Ovary (tissue), 9 donors: ENCODE results near the gene XPO5. TPM values are rescaled to one million over a fixed set of nuclear protein-coding genes. Genes with fewer than 3 reads are reported as not detected.

Source experiments
- DNase-seq, 5 donors: peaks; one replicate each; pipeline ENCODE4 v3.0.0-alpha.2; 2019 to 2020
- H3K27ac ChIP-seq, 2 donors: fragments of 200-600 bp; one replicate each; pipeline versions ENCODE4 v1.5.1 to v1.8.0; 2019 to 2022
- H3K27me3 ChIP-seq: fragments of 200-600 bp; one replicate; pipeline ENCODE4 v1.8.0; 2022
- H3K36me3 ChIP-seq: fragments of 200-600 bp; sonication (generic); one replicate; pipeline ENCODE4 v1.5.1; 2019
- H3K4me1 ChIP-seq: one replicate; pipeline ENCODE4 v1.8.1; 2013; ENCODE audit warnings: mild to moderate bottlenecking, moderate library complexity; ENCODE audit not compliant: insufficient read depth
- H3K4me3 ChIP-seq: fragments of 200-600 bp; sonication (generic); one replicate; pipeline ENCODE4 v1.5.1; 2017
- H3K9me3 ChIP-seq, 2 donors: fragments of 200-600 bp in 1 of 2; sonication (generic) in 1 of 2; one replicate each; pipeline versions ENCODE4 v1.5.1 to v1.8.1; 2013 to 2019; ENCODE audit warnings: mild to moderate bottlenecking in 1 of 2, moderate library complexity in 1 of 2
- EP300 ChIP-seq: sonication (generic); formaldehyde crosslinking; IDR thresholded peaks from one replicate; pipeline ENCODE4 v1.6.1; 2017; ENCODE audit warnings: antibody characterized with exemption
- POLR2A ChIP-seq: fragments of 450-650 bp; IDR thresholded peaks from one replicate; pipeline ENCODE4 v1.6.1; 2017; ENCODE audit warnings: antibody characterized with exemption, mild to moderate bottlenecking, moderate library complexity
- WGBS, 3 donors: extraction: QIAGEN DNeasy Blood & Tissue Kit in 1 of 3; methylation state at CpG; one replicate each; pipeline versions ENCODE4 v1.1.5 to v1.1.7; 2013 to 2017; 5-methylcytosine and 5-hydroxymethylcytosine counted together
- intact Hi-C, 4 donors: fragments of 100-400 bp; cut with DNase I; formaldehyde crosslinking; loops; one replicate each; pipeline versions ENCODE4 v1.11.0 to v1.15.1; 2022 to 2023
- polyA plus RNA-seq, 2 donors: library from polyadenylated mRNA; stranded (reverse); fragments of 200-250 nt in 1 of 2; fragments of 350-450 nt in 1 of 2; fragmentation: Illumina TruSeq in 1 of 2; extraction: RNeasy Lipid Tissue Mini Kit (QIAGEN cat#74804) in 1 of 2; gene quantifications; one replicate each; pipeline ENCODE4 v1.2.3, GENCODE V29; 2013 to 2014
- total RNA-seq, 7 donors: library from RNA; depleted of rRNA in 2 of 7; stranded (reverse); fragments of >200 nt in 2 of 7; fragmentation: NEBNext Ultra II Directional in 3 of 7; extraction: Animal tissue kit (Norgen Biotek cat#: 25700) in 3 of 7; gene quantifications; one replicate each; pipeline versions ENCODE4 v1.1.0 to v1.2.4, GENCODE V29; 2016 to 2023
- TF ChIP-seq, protein P1 (sequence below), 3 donors: fragments of 450-650 bp in 2 of 3; fragments of 200-600 bp in 1 of 3; IDR thresholded peaks; one replicate each; pipeline versions ENCODE4 v1.5.1 to v1.8.0; 2016 to 2022; ENCODE audit warnings: antibody characterized with exemption in 3 of 3, mild to moderate bottlenecking in 1 of 3
- donor health status: DM: no; HTN: no; CAD: no; lungs with moderate emphysema.
- donor health status: DM: no; HTN: no; CAD: no.
- donor health status: Bipolar disorder and iron deficiency.
- donor health status: DM: yes; HTN: yes; CAD: no.
- donor health status: DM: no; HTN: no; CAD: no.
- donor health status: DM: yes; HTN: yes; CAD: no.

The XPO5 gene
- total and polyA plus RNA-seq, 9 donors = 6.8 to 41.8 (median 24.5) TPM

DNA sequence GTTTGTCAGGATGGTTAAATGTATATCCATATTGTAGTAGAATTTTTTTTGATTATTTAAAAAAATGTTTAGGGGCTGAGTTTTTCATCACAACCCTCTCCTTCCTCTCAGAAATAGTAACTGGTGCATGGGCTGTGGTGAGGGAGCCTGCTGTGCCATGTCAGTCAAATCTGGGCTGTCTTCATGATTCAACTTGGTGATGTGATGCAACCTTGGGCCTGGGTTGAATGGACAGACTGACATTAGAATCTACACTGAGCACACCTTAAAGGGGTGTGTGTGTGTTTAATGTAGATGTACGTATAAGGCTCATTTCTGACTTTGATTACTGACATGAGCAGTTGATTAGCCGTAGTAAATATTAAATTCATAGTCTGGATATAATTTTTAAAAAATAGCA, 94.8 kb downstream of the XPO5 start:
- H3K27me3 ChIP-seq = no peaks in the 10 kb centered on the region
- no peaks in the 10 kb centered on the region for H3K36me3 ChIP-seq
- intact Hi-C loops = no loop called here
- H3K4me3 ChIP-seq = no peak overlapping the region
- no peak overlapping the region for H3K27ac ChIP-seq
- no peaks in the 10 kb centered on the region for H3K9me3 ChIP-seq
- WGBS, 3 donors = 90 to 95% (median 93%) methylated on average over 2 of the region's 2 CpGs
- TF ChIP-seq, protein P1, sequence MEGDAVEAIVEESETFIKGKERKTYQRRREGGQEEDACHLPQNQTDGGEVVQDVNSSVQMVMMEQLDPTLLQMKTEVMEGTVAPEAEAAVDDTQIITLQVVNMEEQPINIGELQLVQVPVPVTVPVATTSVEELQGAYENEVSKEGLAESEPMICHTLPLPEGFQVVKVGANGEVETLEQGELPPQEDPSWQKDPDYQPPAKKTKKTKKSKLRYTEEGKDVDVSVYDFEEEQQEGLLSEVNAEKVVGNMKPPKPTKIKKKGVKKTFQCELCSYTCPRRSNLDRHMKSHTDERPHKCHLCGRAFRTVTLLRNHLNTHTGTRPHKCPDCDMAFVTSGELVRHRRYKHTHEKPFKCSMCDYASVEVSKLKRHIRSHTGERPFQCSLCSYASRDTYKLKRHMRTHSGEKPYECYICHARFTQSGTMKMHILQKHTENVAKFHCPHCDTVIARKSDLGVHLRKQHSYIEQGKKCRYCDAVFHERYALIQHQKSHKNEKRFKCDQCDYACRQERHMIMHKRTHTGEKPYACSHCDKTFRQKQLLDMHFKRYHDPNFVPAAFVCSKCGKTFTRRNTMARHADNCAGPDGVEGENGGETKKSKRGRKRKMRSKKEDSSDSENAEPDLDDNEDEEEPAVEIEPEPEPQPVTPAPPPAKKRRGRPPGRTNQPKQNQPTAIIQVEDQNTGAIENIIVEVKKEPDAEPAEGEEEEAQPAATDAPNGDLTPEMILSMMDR (IDR thresholded peaks at IDR 0.05) = no peak
- TF ChIP-seq EP300 (no peak), POLR2A (no peak)
- H3K4me1 ChIP-seq = peaks cover 7% of the 10 kb centered on the region
- no peak for DNase-seq

DNA sequence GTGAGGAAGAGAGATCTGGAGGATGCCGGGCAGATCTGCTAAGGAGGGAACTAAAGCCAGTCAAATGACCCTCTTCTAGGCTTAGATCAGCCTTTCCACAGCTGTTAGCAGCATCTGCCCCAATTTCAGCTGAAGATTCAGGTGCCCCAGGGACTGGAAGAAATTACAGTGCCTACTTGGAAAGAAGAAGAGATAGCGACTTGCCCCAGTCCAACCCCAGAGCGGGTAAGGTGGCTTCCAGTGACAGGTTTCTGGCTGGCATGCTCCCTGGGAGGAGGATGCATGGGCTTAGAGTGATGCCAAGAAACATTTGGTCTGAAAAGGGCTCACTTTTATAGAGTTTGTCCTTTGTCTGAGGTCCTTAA, 97.8 kb downstream of the XPO5 start:
- no peaks in the 10 kb centered on the region for H3K9me3 ChIP-seq
- H3K27me3 ChIP-seq = no peaks in the 10 kb centered on the region
- peaks cover 7% of the 10 kb centered on the region for H3K4me1 ChIP-seq
- H3K27ac ChIP-seq = peak overlapping the region; percentile 81 to 82
- H3K4me3 ChIP-seq = peak overlapping the region; percentile 57
- H3K36me3 ChIP-seq = no peaks in the 10 kb centered on the region
- intact Hi-C loops = no loop called here
- no peak for TF ChIP-seq EP300
- TF ChIP-seq, protein P1 (IDR thresholded peaks at IDR 0.05) = no peak
- no peak for TF ChIP-seq POLR2A
- DNase-seq = no peak
- 13 to 27% (median 19%) methylated on average over 3 of the region's 3 CpGs for WGBS, 3 donors

DNA sequence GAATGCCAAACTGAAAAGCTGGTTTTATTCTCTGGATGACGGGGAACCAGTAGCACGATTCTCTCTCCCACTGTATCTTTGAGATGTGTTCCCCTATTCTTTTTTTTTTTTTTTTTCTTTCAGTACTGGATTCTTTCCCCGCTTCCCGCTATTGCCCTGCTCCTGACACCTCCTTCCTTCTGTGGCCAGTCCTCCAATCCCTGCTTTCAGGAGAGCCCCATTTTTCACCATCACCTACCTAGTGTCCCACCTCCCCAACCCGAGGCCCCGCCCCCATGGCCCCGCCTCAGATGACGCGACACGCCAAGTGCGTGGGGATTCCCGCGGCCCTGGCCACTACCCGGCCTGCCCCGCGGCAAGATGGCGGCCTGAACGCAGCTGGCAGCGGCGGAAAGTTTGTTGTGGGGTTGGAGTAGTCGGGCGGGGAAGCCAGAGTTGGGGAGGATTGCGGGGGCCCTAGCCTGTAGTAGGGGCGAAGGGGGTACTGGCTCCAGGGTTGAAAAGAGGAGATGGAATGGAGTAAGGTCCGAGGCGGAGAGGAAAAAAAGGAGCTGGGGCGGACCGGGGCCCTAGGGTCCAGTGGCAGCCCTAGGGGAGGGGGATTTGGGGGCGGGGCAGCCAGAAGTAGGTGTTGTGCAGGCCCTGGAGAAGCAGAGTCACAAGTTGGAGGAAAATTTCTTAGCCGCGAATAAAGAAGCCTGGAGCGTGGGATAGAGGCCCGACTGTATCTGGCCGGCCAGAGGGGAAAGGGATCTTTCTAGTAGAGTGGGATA, 98.4 kb downstream of the XPO5 start, which contains the start of gene TJAP1:
Gene TJAP1 (plus strand): TSS at position 336 of the 773 bp plus-strand sequence. CDS start 21,432 bp downstream, outside the sequence.
- peak within 1 kb of the TSS; percentile 81 to 82 for H3K27ac ChIP-seq
- DNase-seq = peak; percentile 94 to 98 (median 96)
- TF ChIP-seq POLR2A (peak; percentile 71), EP300 (no peak)
- H3K4me1 ChIP-seq = peaks cover 7% of the 10 kb centered on the region
- H3K4me3 ChIP-seq = peak within 1 kb of the TSS; percentile 57
- 0 to 2% (median 1%) methylated on average over 34 of the region's 34 CpGs for WGBS, 3 donors
- H3K9me3 ChIP-seq = no peaks in the 10 kb centered on the region
- intact Hi-C loops = no loop called here
- H3K27me3 ChIP-seq = no peaks in the 10 kb centered on the region
- H3K36me3 ChIP-seq = no peaks in the 10 kb centered on the region

DNA sequence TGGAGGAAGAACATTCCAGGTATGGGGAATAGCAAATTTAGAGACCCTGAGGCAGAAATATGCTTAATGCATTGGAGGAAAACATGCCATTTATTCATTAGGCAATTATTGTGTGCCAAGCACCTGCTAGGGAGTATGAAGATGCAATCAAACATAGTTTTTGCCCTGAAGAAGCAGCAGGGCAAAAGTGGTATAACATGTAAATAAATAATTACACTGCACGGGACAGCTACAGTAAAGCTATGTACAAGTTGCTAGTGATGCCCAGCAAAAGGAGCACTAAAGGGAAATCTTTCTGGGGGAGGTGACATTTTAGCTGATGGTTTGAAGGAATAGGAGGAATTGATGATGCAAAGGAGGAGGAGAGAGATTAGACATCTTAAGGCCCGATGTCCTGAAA, 99.1 kb downstream of the XPO5 start:
- intact Hi-C loops = no loop called here
- Histone ChIP-seq H3K4me1 (peaks cover 7% of the 10 kb centered on the region), H3K9me3 (no peaks in the 10 kb centered on the region), H3K27me3 (no peaks in the 10 kb centered on the region), H3K27ac (peak overlapping the region in 1 of 2 donors; percentile 82), H3K4me3 (peak overlapping the region; percentile 57), H3K36me3 (no peaks in the 10 kb centered on the region)
- no peak for TF ChIP-seq EP300
- no peak for TF ChIP-seq POLR2A
- TF ChIP-seq, protein P1 (IDR thresholded peaks at IDR 0.05) = no peak
- DNase-seq = no peak
- 3 to 17% (median 4%) methylated on average over 2 of the region's 2 CpGs for WGBS, 3 donors

DNA sequence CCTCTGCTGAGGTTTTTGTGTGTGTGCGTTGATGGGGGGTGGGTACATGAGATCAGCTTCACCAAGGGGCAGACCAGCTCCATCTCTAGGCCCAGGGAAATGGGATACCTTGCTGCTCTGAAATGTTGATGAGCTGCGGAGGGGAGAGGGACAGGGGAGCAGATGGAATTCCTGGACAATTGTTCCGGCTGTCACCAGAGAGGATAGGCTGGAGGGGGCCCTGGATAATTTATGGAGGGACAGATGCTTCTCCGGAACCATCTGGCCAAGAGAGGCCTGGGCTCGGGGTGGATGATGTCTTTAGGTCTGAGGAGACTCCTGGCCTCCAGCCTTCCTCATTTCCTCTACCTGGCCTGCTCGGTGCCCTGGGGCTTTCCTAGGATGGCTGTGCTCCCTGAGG, 100.3 kb downstream of the XPO5 start:
- TF ChIP-seq EP300 (no peak), POLR2A (no peak)
- TF ChIP-seq, protein P1 (IDR thresholded peaks at IDR 0.05) = no peak
- Histone ChIP-seq H3K4me1 (peaks cover 7% of the 10 kb centered on the region), H3K9me3 (no peaks in the 10 kb centered on the region), H3K27ac (no peak overlapping the region), H3K4me3 (no peak overlapping the region), H3K36me3 (no peaks in the 10 kb centered on the region), H3K27me3 (no peaks in the 10 kb centered on the region)
- intact Hi-C loops = no loop called here
- DNase-seq = no peak
- WGBS, 3 donors = 65 to 72% (median 66%) methylated on average over 6 of the region's 6 CpGs
